Activated CD8-positive, alpha-beta memory T cell treated with anti-CD3 and anti-CD28 coated beads, Interleukin-2, amount 50 U/mL, for 24 hours (primary cell): Measurements from ENCODE around the gene HNRNPL.
"Not testable (repeated sequence)": the region's sequence is repeated elsewhere in the genome, so short reads cannot be mapped to it uniquely, and the experiment has no call there.

Experiments used
- DNase-seq: peaks from one replicate; pipeline ENCODE4 v3.0.0-alpha.2; 2020; ENCODE audit errors: extremely low read depth

The HNRNPL gene

DNA sequence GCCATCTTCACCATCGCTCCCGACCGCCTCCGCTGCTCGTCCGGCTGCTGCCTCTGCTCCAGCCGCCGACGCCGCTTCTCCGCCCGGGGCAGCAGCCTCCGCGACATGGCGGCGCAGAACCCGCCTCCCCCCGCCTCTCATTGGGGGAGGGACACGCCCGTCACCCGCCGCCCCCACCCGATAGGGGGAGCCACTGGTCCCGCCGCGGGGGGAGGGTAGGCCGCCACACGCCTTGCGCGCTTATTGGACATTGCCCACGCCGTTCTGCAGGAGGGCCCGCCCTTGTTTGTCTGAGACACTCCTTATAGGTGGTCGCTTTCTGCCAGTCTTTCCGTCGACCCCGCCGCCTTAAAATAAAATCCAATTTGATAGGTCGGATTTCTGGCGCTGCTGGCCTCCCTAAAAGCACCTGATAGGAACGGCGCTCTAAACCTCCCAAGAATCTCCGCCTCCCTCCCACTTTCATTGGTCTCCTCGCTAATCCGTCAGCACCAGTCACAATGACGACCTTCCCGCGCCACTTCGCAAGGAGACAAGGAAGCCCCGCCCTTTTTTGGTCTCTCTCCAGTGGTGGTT, at the start of gene HNRNPL:
Gene HNRNPL, minus strand, starts transcription at position 127 of the 576 bp plus-strand sequence. Its CDS starts 20 bp downstream, at position 107.
- DNase-seq: peak; percentile 99

DNA sequence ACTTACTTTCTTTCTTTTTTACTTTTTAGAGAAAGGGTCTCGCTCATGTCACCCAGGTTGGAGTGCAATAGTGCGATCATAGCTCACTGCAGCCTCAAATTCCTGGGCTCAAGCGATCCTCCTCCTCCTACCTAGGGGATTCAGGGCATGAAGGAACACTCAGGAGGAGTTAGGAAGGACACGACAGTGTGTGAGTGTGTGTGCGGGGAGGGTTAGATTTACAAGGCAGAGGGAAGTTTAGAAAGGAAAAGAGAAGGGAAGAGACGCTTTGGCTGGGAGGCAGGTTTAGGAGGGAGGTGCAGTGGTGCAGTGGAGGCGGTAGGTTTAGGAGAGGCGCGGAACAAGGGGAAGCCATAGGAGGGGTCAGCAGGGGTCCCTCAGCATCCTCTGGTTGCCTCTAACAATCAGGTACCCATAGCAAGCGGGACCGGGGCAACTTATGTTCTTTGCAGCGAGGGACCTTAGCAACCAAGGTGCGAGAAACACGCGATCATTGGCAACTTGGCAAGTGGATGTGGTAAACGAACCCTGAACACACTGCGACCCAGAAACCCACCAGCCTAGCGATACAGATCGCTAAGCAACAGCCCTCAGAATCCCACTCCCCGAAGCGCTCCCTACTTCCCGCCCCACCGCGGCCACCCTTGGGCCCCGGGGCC, 49.1 kb upstream of the HNRNPL start:
- no peak for DNase-seq

DNA sequence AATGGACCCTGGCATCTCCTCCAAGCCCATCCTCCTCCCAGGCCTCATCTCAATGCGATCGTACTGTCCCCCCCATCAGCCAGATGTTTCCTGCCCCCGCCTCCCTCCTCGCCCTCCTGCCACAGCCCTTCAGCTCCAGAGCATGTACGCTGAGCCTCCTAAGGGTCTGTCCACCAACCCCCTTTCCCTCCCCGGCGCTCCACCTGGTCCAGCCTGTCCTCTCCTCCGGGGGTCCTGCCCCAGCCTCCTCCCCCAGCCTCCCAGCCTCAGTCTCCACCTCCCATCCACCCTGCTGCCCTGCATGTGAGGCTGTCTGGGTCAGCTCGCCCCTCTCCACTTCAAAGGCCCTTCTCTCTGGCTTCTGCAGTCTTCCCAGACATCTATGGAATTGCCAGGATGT, 45.2 kb upstream of the HNRNPL start:
- no peak for DNase-seq

DNA sequence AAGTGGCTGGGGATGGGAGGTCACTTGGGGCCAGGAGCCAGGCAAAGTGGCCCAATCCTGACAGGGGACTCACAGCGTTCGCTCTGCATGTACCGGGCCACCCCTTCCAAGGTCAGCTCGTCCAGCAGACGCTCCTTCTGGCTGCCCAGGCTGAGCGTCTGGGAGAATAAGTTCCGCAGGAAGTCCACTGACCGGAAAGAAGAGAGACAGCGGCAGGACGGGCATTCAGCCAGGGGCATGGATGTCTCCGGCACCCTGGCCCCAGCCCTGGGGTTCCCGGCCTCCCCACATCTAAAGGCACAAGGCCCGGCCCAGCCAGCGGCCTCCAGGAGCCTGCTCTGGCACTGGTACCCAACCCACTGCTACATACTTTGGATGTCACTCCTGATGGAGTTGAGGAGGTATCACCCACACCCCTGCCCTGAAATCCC, 43.6 kb upstream of the HNRNPL start:
- no peak for DNase-seq

DNA sequence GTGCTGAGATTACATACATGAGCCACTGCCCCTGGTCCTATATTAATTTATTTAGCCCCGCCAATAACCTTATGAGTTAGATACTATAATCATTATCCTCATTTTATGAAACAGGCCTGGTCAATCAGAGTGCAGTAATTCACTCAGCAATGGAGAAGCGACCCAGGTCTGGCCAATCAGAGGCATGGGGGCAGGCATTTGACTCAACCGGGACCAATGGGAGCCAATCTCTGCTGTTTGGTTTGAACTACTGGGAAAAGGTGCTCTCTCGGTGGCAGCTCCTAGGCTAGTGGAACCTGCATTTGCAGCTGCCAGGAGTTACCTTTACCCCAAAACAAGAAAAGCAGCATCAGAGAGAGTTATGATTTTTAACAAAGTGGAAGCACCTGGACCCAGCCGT, 43.1 kb upstream of the HNRNPL start:
- no peak for DNase-seq

DNA sequence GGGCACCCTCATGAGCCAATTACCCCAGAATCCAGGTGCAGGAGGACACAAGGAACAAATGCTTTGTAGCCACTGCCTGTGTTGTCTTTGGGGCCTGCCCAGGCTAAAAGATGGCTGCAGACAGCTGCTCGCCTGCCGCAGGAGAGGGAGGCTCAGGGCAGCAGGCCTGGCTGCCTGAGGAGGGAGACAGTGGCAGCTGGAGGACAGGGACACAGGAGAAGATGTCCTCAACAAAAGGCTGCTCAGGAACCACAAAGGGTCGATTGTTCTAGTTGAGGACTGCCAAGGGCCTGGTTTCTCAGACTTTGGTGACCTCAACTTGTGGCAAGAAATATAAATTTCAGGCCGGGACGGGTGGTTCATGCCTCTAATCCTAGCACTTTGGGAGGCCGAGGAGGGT, 42.0 kb upstream of the HNRNPL start:
- no peak for DNase-seq

DNA sequence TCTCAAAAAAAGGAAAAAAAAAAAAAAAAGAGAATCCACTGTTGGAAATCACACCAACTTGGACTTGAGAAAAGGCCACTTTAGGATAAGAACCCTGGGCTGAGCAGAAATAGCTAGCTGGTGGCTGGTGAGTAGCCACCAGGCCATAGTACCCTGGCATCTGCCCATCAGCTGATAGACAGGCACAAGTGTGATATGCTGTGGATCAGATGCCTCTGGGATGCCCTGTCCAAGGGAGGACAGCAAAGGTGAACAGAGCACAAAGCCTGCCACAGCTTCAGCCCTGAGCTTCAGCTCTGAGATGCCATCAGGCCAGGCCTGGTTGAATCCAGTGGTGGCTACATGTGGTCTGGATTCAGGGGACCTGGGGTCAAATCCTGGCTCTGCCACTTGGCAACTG, 40.9 kb upstream of the HNRNPL start:
- no peak for DNase-seq

DNA sequence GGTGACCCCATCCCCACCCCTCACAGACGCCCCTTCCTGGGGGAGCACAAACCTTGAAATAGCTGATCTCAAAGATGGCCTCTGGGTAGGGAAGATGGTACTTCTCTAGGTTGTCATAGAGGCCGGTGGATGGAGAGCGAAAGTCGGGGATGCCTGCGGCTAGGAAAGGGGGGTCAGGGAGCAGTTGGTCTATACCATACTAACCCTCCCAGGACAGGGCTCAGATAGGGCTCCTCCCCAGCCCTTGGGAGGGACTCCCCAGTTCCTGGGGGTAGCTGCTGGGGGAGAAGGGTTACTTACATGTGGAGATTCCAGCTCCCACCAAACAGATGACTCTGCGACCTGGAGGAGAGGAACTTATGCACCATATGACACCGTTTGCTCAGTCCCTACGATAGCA, 40.0 kb upstream of the HNRNPL start:
- no peak for DNase-seq

DNA sequence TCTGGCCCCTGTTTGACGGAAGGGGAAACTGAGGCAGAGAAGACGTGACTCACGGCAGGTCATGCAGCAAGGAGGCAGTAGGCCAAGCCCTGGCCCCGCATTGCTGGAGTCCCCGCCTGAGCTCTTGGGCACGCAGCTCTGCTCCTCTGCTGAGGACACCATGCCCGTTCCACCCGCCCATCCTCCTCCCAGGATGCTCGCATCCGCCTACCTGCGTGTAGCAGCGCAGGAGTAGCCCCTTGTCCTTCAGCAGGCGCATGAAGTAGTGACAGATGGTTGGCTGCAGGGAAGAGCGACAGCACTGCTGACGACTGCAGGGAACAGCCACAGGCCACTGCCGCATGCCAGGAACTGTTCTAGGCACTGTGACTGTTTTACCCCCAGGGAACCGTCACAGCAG, 39.1 kb upstream of the HNRNPL start:
- DNase-seq: no peak

DNA sequence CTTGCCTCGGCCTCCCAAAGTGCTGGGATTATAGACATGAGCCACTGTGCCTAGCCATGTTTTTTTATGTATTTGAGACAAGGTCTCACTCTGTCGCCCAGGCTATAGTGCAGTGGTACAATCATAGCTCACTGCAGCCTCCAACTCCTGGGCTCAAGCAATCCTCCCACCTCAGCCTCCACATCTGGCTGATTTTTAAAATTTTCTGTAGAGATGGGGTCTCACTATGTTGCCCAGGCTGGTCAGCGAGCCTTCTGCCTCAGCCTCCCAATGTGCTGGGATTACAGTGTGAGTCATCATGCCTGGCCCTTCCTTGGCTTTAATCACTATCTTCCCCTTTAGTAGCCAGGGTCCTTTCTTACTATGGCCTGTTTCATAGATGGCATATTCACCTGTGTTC, 34.9 kb upstream of the HNRNPL start:
- DNase-seq: not testable (repeated sequence)

DNA sequence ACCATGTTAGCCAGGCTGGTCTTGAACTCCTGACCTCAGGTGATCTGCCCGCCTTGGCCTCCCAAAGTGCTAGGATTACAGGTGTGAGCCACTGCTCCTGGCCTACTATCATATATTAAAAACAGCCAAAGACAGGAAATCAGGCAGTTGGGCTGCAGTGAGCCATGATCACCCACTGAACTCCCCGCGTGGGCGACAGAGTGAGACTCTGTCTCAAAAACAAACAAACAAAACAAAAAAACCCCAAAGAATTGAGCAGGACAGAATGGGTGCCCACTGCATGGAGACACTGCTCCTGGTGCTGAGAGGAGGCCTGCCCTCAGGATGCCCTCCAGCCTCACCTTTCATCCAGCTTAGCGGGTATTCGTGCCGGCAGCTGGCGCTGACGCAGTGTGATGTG, 33.5 kb upstream of the HNRNPL start:
- no peak for DNase-seq

DNA sequence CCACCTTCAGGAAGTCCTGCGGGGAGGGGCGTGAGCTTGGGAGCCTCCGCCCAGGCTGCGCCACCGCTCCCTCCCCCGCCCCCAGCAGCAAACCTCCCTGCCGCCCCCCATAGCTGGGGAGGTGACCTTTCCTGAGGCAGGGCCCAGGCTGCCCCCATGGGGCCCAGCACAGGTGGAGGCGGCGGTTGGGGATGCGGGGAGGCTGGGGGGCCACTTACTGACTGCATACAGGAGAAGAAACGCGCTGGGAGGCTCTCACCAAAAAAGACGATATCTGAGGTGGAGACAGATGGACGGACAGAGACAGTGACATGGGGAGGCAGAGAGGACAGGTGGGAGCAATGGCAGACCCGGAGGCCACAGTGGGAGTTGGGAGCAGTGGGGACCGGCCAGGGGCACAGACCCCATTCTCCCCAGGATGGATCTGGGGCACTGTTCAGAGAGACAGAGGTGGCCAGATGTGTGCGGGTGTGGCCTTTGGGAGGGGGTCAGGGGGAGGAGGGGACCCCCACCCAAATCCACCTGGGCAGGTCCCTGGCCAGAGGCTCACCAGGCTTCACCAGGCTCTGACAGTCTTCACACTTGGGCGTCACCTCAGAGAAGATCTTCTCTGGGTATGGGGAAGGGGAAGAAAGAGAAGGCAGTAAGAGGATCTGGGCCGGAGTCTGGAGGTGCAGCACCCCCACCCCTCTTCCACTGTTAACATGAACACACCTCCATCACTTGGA, 31.3 kb upstream of the HNRNPL start:
- no peak for DNase-seq

DNA sequence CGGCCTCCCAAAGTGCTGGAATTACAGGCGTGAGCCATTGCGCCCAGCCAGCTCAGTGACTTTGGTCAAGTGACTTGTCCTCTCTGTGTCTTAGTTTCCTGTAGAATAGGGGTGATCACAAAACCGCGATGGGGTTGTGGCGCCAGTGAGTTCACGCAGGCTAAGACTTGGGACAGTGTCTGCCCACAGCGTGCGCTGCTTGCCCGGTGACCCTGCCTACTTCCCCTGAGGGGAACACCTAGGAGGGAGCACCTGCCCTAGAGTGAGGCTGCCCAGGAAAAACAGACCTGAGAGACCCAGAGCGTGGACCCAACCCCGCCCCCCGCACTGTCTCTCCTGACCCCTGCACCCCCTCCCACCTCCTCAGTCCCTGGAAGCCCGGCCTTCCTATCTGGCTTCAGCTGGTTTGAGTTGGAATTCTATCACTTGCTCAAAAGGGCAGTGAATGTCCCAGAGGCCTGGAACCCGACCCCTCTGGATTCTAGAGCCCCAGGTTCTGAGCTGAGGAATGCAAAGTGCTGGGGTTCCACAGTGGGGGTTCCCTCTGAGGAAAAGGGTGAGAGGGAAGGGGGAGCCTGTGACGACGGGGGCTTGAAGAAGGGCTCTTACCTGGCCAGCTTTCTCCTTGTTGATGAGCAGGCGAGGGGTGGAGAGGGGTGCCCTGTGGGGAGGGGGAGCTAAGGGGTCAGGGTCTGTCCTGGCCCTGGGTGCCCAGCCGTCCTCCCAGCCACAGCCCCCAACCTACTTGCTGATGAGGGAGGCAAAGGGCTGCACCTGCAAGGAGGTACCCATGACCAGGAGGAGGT, 30.5 kb upstream of the HNRNPL start:
- no peak for DNase-seq

DNA sequence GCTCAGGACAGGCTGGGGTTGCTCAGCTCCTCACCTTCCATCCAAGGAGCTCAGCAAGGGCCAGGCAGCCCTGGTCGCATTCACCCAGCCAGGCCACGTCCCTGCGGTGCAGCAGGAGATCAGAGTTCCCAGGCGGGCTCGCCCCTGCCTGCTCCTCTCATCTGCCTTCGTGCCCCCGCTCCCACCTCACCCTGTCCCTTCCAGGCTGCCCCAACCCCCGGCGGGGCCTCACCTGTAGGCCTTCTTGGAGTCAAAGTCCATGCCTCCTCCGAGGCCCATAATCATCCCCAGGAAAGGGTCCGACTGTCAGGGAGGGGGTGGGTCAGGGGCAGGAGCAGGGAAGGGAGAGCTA, 29.6 kb upstream of the HNRNPL start:
- no peak for DNase-seq

DNA sequence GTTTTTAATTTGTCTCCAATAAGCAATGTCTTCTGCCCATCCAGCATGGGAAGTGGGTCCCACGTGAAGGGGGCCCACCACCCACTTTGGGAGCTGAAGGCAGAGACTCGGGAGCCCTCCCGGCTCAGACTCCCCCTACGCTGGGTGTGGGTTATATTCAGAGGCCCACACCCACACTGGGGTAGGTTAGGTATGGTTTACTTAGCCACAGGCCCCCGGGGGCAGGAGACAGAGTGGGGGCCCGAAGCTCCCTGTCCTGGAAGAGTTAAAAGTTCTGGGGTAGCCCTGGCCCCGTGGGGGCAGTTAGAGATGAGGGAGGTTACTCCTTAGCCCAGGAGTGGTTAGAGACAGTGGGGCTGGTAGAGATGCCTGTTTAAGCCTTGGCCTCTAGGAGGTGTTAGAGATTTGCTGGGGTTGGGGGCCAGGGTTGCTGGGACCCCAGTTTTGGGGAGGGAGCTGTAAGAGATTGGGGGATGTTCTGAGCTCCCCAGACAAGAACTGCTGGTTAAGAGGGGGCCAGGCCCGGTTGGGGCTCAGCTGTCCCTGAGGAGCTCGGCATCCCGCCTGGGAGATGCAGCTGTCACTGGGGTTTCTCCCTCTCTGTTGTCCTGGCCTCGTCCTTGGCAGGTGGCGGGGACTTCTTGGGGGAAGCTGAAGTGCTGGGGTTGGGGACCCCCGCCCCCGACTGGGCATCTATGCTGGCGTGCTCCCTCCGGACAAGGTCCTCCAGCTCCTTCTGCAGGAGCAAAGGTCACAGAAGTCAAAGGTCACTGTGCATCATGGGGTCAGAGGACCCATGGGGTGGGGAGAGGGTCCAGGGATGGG, 29.0 kb upstream of the HNRNPL start:
- no peak for DNase-seq

DNA sequence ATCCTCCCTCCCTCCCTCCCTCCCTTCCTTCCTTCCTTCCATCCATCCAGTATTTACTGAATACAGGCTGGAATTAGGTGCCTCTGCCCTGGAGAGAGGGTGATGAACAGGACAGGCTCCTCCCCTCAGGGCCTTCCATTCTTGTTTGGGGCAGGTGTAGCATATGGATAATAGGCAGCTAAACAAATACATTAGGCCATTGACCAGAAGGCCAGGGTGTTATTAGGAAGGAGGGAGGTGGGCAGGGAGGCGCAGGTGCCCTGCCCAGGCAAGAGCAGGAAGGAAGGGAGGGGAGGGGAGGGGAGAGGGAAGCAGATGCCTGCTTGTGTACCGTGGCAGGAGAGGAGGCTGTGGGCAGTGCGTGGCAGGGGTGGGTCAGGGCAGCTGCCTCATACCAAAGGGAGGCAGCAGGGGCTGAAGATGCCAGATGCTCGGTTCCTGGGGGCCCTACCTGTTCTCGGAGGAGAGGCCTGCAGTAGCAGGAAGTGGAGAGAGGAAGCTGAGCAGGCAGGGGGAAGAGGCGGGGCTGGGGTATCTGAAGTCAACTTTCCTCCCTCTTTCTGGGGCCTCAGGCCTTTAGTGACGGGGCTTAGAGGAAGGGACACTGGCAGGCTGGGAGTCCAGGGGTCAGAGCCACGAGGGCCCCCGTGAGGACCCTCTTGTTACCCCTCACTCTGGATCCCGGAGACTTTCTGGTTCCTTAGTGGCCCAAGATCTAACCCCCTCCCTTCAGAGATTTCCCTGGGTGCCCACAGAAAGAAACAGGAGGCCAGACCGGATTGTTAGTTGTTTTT, 28.2 kb upstream of the HNRNPL start, which contains the start of gene RINL:
Gene RINL, minus strand, starts transcription at position 495 of the 794 bp plus-strand sequence. CDS start 1,533 bp downstream, outside the sequence.
- DNase-seq: no peak

DNA sequence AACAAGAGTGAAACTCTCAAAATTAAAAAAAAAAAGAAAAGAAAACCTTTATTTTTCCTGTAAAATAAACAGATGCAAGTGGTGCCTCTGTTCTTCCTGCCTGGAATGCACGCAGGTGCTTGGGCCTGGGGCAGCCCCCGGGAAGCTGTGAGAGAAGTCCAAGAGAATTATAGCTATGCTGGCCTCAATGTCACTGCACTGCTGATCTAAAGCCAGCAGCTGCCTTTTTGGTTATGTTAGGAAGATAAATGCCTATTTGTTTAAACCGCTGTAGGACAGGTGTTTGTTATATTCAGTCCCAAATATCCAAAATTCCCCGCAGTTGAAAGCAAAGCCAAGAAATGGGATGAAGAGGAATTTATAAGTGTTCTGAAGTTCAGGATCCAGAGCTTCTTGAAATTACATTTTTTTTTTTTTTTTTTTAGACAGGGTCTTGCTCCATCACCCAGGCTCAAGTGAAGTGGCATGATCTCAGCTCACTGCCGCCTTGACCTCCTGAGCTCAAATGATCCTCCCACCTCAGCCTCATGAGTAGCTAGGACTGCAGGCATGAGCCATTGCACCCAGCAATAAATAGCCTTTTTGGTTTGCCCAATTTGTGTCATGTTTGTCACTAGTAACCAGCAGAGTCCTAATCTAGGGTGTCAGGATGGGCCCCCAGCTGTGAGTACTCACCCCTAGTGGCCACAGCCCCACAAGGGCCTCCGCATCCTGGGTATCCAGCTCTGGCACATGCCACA, 26.0 kb upstream of the HNRNPL start:
- no peak for DNase-seq

DNA sequence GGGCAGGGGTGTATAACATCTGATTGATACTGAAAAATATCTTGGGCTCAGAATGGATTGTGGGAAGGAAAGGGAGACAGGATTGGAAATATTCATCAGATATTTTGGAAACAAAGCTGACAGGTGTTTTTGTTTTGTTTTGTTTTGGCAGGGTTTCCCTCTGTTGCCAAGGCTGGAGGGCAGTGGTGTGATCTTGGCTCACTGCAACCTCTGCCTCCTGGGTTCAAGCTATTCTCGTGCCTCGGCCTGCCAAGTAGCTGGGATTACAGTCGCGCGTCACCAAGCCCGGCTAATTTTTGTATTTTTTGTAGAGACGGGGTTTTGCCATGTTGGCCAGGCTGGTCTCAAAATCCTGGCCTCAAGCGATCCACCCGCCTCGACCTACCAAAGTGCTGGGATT, 23.6 kb upstream of the HNRNPL start:
- not testable (repeated sequence) for DNase-seq

DNA sequence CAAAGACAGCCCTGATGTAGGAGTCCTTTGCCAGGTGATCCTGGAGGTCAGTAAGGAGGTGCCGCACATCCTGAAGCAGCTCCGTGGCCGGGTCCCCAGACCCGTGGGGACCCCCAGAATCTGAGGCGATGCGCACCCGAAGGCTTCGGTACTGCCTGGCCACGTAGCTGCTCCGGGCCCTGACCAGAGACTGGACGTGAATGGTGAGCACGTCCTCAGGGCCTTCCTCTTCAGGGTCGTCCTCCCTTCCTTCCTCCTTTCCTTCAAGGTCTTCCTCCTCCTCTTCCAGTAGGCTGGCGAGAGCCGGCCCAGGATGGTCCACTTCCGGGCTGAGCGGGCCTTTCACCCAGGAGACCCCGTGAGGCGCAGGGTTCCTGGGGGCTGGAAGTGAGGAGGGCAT, 20.8 kb upstream of the HNRNPL start:
- no peak for DNase-seq
